Embryonic facial prominence (tissue), 1 donor: ENCODE data around the gene GPC3.

Source experiments
- DNase-seq: peaks from one replicate; pipeline ENCODE4 v3.0.0-alpha.2; 2016; ENCODE audit errors: extremely low spot score

The GPC3 gene

GRCh38 chrX:133926809-133927208, 58.6 kb downstream of the GPC3 start:
- no peak for DNase-seq

GRCh38 chrX:133926099-133926498, 59.3 kb downstream of the GPC3 start:
- DNase-seq: no peak

DNA sequence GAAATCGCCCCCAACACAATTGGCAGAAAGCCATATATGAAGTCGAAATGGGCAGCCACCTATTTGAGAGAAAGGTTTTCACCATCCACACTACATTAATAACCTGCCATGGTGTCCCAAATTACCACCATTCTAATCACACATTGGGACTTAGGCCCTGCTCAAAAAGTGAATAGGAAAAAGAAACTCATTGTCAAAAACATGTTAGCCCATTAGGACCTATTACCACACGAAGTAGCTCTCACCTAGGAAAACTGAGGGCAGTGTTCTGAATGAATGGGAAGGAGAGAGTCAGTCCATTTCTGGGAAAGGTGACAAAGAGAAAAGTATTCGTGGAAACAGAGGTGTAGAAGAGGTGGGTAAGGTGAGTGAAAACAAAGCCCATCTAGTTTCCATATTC, 60.8 kb downstream of the GPC3 start:
- no peak for DNase-seq

DNA sequence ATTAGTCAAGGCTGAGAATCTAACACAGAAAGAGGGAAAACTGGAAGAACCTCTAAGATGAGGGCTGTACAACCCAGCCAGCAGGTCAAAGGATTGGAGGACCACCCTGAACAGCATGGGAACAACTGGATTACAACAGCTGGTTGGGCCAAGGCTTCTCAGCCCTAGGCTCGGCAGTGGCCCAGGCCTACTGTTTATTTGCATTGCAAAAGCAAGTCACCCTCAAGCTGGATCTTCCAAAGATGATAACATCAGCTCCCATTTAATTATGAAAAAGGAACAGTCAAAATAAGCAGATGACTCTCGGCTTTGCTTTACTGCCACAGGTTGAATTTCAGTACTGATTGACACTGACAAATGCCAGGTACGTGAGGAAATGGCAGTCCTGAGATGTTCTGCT, 61.8 kb downstream of the GPC3 start:
- DNase-seq: no peak

GRCh38 chrX:133923113-133923512, 62.3 kb downstream of the GPC3 start:
- no peak for DNase-seq

- no peak for DNase-seq
These were observed 63.0 kb downstream of the GPC3 start for GRCh38 chrX:133922390-133922771.

GRCh38 chrX:133921764-133922389, 63.5 kb downstream of the GPC3 start:
- no peak for DNase-seq

DNA sequence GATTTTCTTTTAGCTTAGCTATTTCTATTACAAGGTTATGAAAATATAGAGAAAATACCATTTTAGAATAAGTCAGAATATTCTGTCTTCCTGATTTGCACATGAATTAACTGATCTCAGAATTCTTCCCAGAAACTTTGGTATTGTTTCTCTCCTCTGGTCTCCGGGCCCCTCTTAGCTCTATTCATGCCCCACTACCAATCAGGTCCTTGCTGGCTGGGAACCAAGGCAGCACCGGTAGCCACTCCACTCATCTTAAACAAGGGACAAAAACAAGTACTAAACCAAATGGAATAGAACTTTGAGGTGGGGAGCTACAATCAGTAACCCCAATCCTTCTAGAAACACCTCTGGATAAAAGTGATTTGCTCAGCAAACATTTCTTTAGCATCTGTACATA, 64.3 kb downstream of the GPC3 start:
- DNase-seq: no peak

- no peak for DNase-seq
These were observed 67.0 kb downstream of the GPC3 start for GRCh38 chrX:133918361-133918771.

DNA sequence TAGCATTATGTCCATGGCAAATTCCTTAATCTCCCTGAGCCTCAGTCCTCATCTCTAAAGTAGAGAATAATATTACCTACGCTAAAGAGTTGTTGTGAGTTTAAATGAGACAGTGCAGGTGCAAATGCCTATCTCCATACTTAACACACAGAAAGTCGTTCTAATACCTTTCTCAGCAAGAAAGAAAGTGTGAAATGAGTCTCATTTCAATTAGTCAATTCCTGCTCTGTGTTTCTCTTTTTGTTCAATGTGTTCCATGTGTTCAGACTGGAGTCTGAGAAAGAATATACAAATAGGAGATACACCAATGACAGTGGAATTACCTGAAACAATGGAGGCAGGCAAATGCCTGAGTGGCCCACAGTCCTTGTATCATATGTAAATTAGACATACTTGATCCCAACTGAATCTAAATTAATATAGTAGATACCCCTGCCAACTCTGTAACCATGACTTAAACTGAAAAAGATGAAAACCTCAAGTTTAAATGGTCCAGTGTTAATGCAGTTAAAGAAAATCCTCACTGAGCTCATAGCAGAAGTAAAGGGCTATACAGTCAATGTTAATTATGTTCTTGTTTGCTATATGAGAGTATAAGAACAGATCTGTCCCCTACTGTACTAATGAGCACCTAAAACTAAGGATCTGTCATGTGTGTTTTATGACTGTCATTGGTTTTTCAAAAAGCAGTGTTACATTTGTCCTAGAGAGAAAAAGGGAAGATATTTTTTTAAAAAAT, 68.2 kb downstream of the GPC3 start:
- no peak for DNase-seq

GRCh38 chrX:133913658-133914388, 71.6 kb downstream of the GPC3 start:
- DNase-seq: no peak

DNA sequence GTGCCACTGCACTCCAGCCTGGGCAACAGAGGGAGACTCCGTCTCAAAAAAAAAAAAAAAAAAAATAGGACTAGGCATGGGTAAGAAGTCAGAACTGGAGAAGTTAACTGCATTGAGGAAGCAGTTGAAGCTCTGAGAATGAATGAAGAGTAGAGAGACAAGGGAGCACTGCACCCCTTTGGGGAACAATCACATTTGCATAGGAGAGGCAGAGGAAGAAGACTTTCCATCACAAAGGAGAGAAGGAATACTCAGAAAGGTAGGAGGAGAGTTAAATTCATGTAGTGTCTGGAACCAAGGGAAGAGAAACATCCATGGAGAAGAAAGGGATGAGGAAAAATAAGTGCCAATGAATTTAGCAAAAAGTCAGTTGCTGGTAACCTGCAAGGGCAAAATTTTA, 72.4 kb downstream of the GPC3 start:
- no peak for DNase-seq

- DNase-seq: no peak
These were observed 73.4 kb downstream of the GPC3 start for GRCh38 chrX:133911825-133912495.

- DNase-seq: no peak
These were observed 74.9 kb downstream of the GPC3 start for GRCh38 chrX:133910539-133910938.

DNA sequence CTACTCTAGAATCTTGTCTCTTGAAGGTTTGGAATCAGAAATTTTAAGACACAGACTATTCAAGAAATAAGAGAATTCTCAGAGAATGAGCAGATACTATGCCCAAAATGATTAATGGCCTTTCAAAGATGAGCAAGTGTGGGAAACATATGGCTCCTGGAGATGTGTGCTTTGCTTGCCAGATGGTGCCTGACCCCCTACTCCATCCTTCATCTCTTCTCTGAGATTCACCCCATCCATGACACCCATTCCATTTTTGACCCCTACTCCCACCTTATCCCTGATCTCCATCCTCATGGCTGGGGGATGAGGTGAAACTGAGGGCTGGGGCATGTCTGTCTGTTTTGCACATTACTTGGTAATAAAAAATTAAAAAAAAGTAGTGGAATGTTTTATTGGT, 75.5 kb downstream of the GPC3 start:
- DNase-seq: no peak

DNA sequence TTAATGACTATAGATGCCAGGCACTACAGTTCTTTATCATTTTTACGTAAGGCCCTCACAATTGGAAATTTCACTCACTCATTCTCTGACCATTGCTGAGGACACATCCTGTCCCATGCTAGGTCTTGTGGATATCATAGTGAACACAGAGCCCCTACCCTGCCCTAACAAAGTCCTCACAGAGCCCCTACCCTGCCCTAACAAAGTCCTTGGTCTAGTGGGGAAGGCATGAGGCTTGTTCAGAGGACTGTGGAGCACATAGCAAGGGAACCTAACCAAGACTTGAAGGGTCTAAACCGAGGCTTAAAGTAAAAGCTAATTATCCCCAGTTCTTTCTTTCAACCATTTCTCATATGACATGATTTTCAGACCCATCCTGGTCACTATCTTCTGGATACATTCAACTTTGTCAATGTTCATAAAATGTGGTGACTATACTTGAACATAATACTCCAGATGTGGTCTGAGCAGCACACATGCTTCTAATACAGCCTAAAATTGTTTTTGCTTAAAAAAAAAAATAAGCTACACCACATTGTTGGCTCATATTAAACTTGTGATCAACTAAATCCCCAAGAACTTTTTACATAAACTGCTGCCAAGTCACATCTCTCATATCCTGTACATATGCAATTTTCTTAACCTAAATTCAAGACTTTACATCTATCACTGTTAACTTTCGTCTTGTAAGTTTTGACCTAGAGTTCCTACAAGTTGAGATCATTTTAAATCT, 77.0 kb downstream of the GPC3 start:
- peak; percentile 56 for DNase-seq

- DNase-seq: no peak
These were observed 77.8 kb downstream of the GPC3 start for GRCh38 chrX:133907606-133908005.

- no peak for DNase-seq
These were observed 80.1 kb downstream of the GPC3 start for GRCh38 chrX:133905305-133905704.

DNA sequence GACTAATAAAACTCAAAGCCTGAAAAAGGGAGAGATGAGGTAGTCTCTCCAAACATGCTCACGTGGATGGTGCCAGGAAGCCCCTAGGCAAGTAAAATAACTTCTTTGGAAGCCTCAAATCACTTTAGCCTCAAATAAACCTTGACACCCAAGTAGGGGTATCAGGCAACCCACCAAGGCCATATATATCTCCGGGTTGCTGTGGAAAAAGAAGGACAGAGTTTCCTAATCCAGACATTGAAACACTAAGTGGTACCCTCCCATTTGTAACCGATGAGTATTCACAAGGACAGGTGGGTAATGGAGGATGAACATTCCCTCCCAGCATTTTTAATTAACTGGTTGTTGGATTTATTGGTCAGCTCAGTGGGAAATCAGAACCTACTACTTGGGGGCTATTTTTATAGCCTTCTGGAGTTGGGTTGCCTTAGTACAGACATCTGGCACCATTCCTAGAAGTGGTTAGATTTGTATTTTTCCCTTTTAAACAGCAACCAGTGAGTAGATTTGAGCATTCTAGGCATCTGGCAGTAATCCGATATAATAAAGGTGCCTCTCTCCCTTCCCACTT, 87.7 kb downstream of the GPC3 start:
- DNase-seq: no peak

DNA sequence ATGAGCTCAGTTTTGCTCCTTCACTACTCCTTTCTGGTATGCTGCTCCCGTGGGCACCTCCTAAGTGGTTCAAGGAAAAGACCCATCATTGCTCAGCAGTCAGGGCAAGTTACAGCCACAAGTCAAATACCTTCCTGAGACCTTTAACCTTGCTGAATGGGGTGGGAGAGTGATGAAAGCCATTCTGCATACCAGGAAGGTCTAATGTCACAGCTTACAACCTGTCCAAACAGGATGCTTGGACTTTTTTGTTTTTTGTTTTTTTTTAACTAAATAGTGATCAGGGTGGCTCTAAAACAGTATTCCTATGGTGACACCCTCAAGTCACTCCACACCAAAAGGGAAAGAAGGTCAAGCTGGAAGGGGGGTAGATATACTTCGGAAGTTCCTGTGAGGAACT, 93.1 kb downstream of the GPC3 start:
- DNase-seq: no peak

- DNase-seq: no peak
These were observed 96.4 kb downstream of the GPC3 start for GRCh38 chrX:133888984-133889383.
